Prostate gland (tissue), 2 donors: Measurements from ENCODE around the gene PFDN1.

Source experiments
- POLR2A ChIP-seq: fragments of 450-650 bp; IDR thresholded peaks from one replicate; pipeline ENCODE4 v1.6.1; 2016; ENCODE audit warnings: antibody characterized with exemption, mild to moderate bottlenecking
- POLR2AphosphoS5 ChIP-seq: sonication (generic); formaldehyde crosslinking; IDR thresholded peaks from one replicate; pipeline ENCODE4 v1.6.1; 2017; ENCODE audit warnings: antibody characterized with exemption
- TF ChIP-seq, protein P1 (sequence below), 4 experiments: fragments of 200-600 bp in 2 of 4; fragments of 450-650 bp in 2 of 4; sonication (generic) in 2 of 4; IDR thresholded peaks; 1 replicate in 3 of 4; 2 replicates in 1 of 4; pipeline ENCODE4 v1.5.1; 2016 to 2019; ENCODE audit warnings: antibody characterized with exemption in 4 of 4, mild to moderate bottlenecking in 2 of 4, moderate library complexity in 2 of 4

DNA sequence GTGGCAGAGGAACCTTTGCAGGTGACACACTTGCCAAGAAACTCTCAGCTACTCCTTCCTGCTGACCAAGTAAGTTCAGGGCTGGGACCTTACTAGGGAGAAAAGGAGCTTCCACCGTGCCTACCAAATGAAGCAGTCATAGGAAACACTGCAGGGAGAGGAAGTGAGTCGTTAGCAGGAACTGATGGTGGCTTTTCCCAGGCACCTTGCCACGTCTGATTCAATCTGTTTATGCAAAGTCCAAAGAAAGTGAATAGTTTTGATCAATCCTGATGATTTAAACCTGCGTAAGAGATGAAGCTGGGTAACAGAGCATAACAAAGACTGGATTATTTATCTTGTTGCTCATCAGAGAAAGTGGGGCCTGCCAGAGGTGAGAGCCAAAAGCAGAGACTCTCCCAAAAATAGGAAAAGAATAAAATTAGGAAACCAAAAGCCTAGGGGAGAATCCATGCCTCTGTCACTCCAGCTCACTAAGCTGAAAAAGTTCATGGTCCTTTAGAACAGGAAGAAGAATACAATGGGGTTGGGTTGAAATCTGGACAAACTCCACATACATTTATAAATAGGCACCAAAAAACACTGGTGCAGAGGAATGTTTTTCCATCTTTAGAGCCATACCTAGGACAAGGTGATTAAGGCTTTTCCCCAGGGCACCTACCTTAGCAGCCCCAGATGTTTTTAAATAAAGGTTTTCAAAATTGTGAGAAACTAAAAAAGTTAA is 9.3 kb upstream of the PFDN1 start:
- TF ChIP-seq, protein P1, sequence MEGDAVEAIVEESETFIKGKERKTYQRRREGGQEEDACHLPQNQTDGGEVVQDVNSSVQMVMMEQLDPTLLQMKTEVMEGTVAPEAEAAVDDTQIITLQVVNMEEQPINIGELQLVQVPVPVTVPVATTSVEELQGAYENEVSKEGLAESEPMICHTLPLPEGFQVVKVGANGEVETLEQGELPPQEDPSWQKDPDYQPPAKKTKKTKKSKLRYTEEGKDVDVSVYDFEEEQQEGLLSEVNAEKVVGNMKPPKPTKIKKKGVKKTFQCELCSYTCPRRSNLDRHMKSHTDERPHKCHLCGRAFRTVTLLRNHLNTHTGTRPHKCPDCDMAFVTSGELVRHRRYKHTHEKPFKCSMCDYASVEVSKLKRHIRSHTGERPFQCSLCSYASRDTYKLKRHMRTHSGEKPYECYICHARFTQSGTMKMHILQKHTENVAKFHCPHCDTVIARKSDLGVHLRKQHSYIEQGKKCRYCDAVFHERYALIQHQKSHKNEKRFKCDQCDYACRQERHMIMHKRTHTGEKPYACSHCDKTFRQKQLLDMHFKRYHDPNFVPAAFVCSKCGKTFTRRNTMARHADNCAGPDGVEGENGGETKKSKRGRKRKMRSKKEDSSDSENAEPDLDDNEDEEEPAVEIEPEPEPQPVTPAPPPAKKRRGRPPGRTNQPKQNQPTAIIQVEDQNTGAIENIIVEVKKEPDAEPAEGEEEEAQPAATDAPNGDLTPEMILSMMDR (IDR thresholded peaks at IDR 0.05): no peak
- TF ChIP-seq POLR2A (no peak), POLR2AphosphoS5 (no peak)
